OCI-LY7 (cell line): ENCODE measurements around the gene SDHD. TPM values are rescaled to one million over a fixed set of nuclear protein-coding genes. Genes with fewer than 3 reads are reported as not detected.

ENCODE experiments used
- BruUV-seq: library from RNA; stranded (reverse); fragments of 400-500 nt; replicated peaks from 2 replicates; lab custom pipeline; 2021; lab: Mats Ljungman, UMichigan
- CTCF ChIA-PET: fragments of 300-600 bp; sonication (Branson Sonifier 250); formaldehyde crosslinking; loops from one replicate; lab custom pipeline; 2022; ENCODE audit warnings: antibody characterized with exemption; ENCODE audit not compliant: unreplicated experiment; lab: Charles Lee
- POLR2A ChIA-PET: fragments of 300-600 bp; sonication (Branson Sonifier 250); formaldehyde crosslinking; loops from one replicate; lab custom pipeline; 2022; ENCODE audit warnings: antibody characterized with exemption; lab: Charles Lee
- DNase-seq: peaks from one replicate; pipeline ENCODE4 v3.0.0-alpha.2; 2015; ENCODE audit warnings: low spot score
- H2AFZ ChIP-seq: fragments of 200-600 bp; sonication (generic), shearing (Covaris generic); 2 replicates; pipeline ENCODE4 v1.6.1; 2014; ENCODE audit warnings: mild to moderate bottlenecking, antibody characterized with exemption, low read length, moderate library complexity
- H3K27ac ChIP-seq: fragments of 200-600 bp; sonication (generic); 2 replicates; pipeline ENCODE4 v1.5.1; 2014; ENCODE audit warnings: mixed run types, low read depth, mild to moderate bottlenecking, moderate library complexity, low read length, inconsistent platforms; ENCODE audit not compliant: poor library complexity, severe bottlenecking
- H3K36me3 ChIP-seq: fragments of 200-600 bp; sonication (generic); 2 replicates; pipeline ENCODE4 v1.6.1; 2014; ENCODE audit warnings: mild to moderate bottlenecking, antibody characterized with exemption, low read length, moderate library complexity, mixed read lengths; ENCODE audit not compliant: insufficient read depth
- H3K4me1 ChIP-seq: fragments of 200-600 bp; sonication (generic); 2 replicates; pipeline ENCODE4 v1.5.1; 2014; ENCODE audit warnings: mild to moderate bottlenecking, low read length; ENCODE audit not compliant: insufficient read depth, poor library complexity, severe bottlenecking
- H3K4me2 ChIP-seq: fragments of 200-600 bp; sonication (generic); 2 replicates; pipeline ENCODE4 v1.6.1; 2014; ENCODE audit warnings: mild to moderate bottlenecking, low read length
- H3K4me3 ChIP-seq: fragments of 200-600 bp; sonication (generic); 2 replicates; pipeline ENCODE4 v1.5.1; 2014; ENCODE audit warnings: mild to moderate bottlenecking, low read depth, low read length; ENCODE audit not compliant: poor library complexity, severe bottlenecking
- H3K79me2 ChIP-seq: fragments of 200-600 bp; sonication (generic); 2 replicates; pipeline ENCODE4 v1.6.1; 2016; ENCODE audit warnings: low read depth, mild to moderate bottlenecking, low read length, moderate library complexity, mixed read lengths; ENCODE audit not compliant: insufficient read depth
- H3K9me2 ChIP-seq: fragments of 200-600 bp; sonication (generic); 2 replicates; pipeline ENCODE4 v1.6.1; 2016; ENCODE audit warnings: mild to moderate bottlenecking, low read length, mixed read lengths; ENCODE audit not compliant: insufficient read depth
- H3K9me3 ChIP-seq: fragments of 200-600 bp; sonication (generic); 2 replicates; pipeline ENCODE4 v1.6.1; 2014; ENCODE audit warnings: mild to moderate bottlenecking, mixed run types, low read length, mixed read lengths
- H4K20me1 ChIP-seq: fragments of 200-600 bp; sonication (generic); 2 replicates; pipeline ENCODE4 v1.6.1; 2014; ENCODE audit warnings: mild to moderate bottlenecking, antibody characterized with exemption, low read length, moderate library complexity, mixed read lengths; ENCODE audit not compliant: insufficient read depth
- EZH2phosphoT487 ChIP-seq: fragments of 200-600 bp; sonication (generic); IDR thresholded peaks from 2 replicates; pipeline ENCODE4 v1.6.1; 2018; ENCODE audit warnings: low read depth, borderline replicate concordance, mild to moderate bottlenecking, mixed run types, antibody characterized with exemption, low read length, moderate library complexity, mixed read lengths
- intact Hi-C: fragments of 100-400 bp; cut with micrococcal nuclease; formaldehyde crosslinking; loops from one replicate; pipeline ENCODE4 v1.10.0; 2022; ENCODE audit not compliant: unreplicated experiment
- total RNA-seq, 2 experiments: library from RNA; depleted of rRNA in 1 of 2; stranded (reverse); fragments of >200 nt in 1 of 2; shearing (Covaris generic) in 1 of 2; gene quantifications; 2 replicates each; pipeline ENCODE4 v1.2.3, GENCODE V29; 2014 to 2022
- TF ChIP-seq, protein P1 (sequence below): fragments of 200-600 bp; sonication (generic); conservative IDR thresholded peaks from 2 replicates; pipeline ENCODE4 v1.5.1; 2014; ENCODE audit warnings: mild to moderate bottlenecking, antibody characterized with exemption, low read length, moderate library complexity, mixed read lengths

SDHD gene
- total RNA-seq, 2 experiments from 2014 or later, result 58.8 to 77.1 TPM

DNA sequence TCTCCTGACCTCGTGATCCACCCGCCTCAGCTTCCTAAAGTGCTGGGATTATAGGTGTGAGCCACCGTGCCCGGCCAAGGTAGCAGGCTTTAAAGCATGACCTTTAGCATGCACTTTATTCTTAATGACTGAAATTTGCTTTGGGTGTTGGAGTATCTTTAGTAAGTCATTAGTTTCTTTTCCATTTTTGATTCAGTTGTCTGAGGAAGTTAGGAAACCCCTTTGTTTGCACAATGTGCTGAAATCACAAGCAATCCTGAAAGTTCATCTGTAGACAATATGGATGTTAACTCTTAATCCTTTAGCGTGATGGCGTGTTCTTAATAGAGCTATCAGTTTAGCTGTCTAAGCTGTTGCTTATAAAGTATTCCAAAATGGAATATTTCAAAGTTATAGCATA, 16.8 kb downstream of the SDHD start:
- BruUV-seq, result no TSS peak
- Histone ChIP-seq H3K9me2 (no peaks in the 10 kb centered on the region), H3K9me3 (no peaks in the 10 kb centered on the region), H3K4me1 (no peaks in the 10 kb centered on the region), H4K20me1 (no peaks in the 10 kb centered on the region), H3K4me2 (no peak overlapping the region), H3K27ac (no peak overlapping the region), H3K4me3 (no peak overlapping the region), H2AFZ (no peak overlapping the region), H3K79me2 (no peaks in the 10 kb centered on the region), H3K36me3 (no peaks in the 10 kb centered on the region)
- TF ChIP-seq EZH2phosphoT487, result no peak
- TF ChIP-seq, protein P1, sequence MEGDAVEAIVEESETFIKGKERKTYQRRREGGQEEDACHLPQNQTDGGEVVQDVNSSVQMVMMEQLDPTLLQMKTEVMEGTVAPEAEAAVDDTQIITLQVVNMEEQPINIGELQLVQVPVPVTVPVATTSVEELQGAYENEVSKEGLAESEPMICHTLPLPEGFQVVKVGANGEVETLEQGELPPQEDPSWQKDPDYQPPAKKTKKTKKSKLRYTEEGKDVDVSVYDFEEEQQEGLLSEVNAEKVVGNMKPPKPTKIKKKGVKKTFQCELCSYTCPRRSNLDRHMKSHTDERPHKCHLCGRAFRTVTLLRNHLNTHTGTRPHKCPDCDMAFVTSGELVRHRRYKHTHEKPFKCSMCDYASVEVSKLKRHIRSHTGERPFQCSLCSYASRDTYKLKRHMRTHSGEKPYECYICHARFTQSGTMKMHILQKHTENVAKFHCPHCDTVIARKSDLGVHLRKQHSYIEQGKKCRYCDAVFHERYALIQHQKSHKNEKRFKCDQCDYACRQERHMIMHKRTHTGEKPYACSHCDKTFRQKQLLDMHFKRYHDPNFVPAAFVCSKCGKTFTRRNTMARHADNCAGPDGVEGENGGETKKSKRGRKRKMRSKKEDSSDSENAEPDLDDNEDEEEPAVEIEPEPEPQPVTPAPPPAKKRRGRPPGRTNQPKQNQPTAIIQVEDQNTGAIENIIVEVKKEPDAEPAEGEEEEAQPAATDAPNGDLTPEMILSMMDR, result no peak
- ChIA-PET CTCF (no interaction called here), POLR2A (interaction anchor here (0.5 to 1.3 kb wide), 5 partner anchors 8 to 78 kb away, joined by 3 read pairs; partner anchors contain the start of gene DLAT)
- intact Hi-C loops, result no loop called here
- no peak for DNase-seq

DNA sequence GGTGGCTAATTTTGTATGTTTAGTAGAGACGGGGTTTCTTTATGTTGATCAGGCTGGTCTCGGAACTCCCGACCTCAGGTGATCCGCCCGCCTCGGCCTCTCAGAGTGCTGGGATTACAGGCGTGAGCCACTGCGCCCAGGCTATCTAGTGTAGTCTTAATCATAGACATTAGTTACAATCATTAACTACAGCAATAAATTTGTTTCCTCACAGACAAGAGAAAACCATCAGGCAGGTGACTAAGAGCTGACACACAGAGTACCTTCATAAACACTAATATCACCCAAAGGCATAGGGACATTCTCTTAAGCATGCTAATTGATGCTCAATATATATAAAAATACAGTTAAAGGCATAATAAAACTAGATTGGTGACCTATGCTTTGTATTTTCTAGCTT, 19.4 kb downstream of the SDHD start:
- Histone ChIP-seq H3K4me1 (no peaks in the 10 kb centered on the region), H4K20me1 (no peaks in the 10 kb centered on the region), H3K4me2 (no peak overlapping the region), H3K9me2 (no peaks in the 10 kb centered on the region), H3K27ac (no peak overlapping the region), H2AFZ (no peak overlapping the region), H3K9me3 (0 out of 2 replicates have a peak, but pooled peaks cover 7% of the 10 kb centered on the region), H3K79me2 (no peaks in the 10 kb centered on the region), H3K36me3 (no peaks in the 10 kb centered on the region), H3K4me3 (no peak overlapping the region)
- DNase-seq, result no peak
- no peak for TF ChIP-seq EZH2phosphoT487
- TF ChIP-seq, protein P1, result no peak
- ChIA-PET POLR2A (interaction anchor here (0.6 kb wide), 1 partner anchor 64 kb away, joined by 4 read pairs; no protein-coding TSS in a partner anchor), CTCF (no interaction called here)
- no TSS peak for BruUV-seq
- intact Hi-C loops, result no loop called here

GRCh38 chr11:112113539-112114457, 27.1 kb downstream of the SDHD start:
- Histone ChIP-seq H3K4me2 (no peak overlapping the region), H2AFZ (peak overlapping the region; percentile 7; the same call in 1 of the 2 replicates), H3K27ac (no peak overlapping the region), H3K4me3 (no peak overlapping the region), H3K4me1 (no peaks in the 10 kb centered on the region), H3K79me2 (no peaks in the 10 kb centered on the region), H3K36me3 (no peaks in the 10 kb centered on the region), H3K9me3 (0 out of 2 replicates have a peak, but pooled peaks cover 7% of the 10 kb centered on the region), H4K20me1 (no peaks in the 10 kb centered on the region), H3K9me2 (no peaks in the 10 kb centered on the region)
- intact Hi-C loops, result loop anchor here (2.0 kb wide), 1 partner anchor 167 kb away; no protein-coding TSS in a partner anchor
- ChIA-PET CTCF (interaction anchor here (0.5 to 1.8 kb wide), 3 partner anchors 8 to 167 kb away, joined by 3 to 5 read pairs (median 5); no protein-coding TSS in a partner anchor), POLR2A (interaction anchor here (0.6 to 1.4 kb wide), 5 partner anchors 13 to 181 kb away, joined by 3 to 4 read pairs (median 3); no protein-coding TSS in a partner anchor)
- no TSS peak for BruUV-seq
- TF ChIP-seq, protein P1, result peak; percentile 84
- TF ChIP-seq EZH2phosphoT487, result no peak
- DNase-seq, result peak; percentile 67
